Measurements from ENCODE around the gene ITCH. TPM values are rescaled to one million over a fixed set of nuclear protein-coding genes. Genes with fewer than 3 reads are reported as not detected.

Gene ITCH
- total RNA-seq, 1 experiment from 2014 or later, result 68.3 TPM

- DNase-seq (ENCODE audit: unreplicated experiment), result no peak
- Mint-ChIP-seq H3K9me3 (ENCODE audit: unreplicated experiment) (no peaks in the 10 kb centered on the region), H3K4me3 (ENCODE audit: unreplicated experiment) (peak overlapping the region; percentile 95), H3K36me3 (ENCODE audit: insufficient read depth, unreplicated experiment) (peaks cover 25% of the 10 kb centered on the region), H3K27me3 (ENCODE audit: insufficient read depth, unreplicated experiment) (no peaks in the 10 kb centered on the region), H3K4me1 (ENCODE audit: insufficient read depth, unreplicated experiment) (peaks cover 13% of the 10 kb centered on the region), H3K27ac (ENCODE audit: low read depth, unreplicated experiment) (peak overlapping the region; percentile 100)
- POLR2A ChIA-PET, result interaction anchor here (0.6 to 3.8 kb wide), 21 partner anchors 9 to 341 kb away, joined by 3 to 70 read pairs (median 10); partner anchors contain the start of genes AHCY, DYNLRB1 and EIF2S2
- no peak for TF ChIP-seq CTCF (IDR thresholded peaks at IDR 0.05; ENCODE audit: unreplicated experiment)
- CTCF ChIA-PET, result interaction anchor here (0.6 to 7.7 kb wide), 17 partner anchors 8 to 407 kb away, joined by 3 to 58 read pairs (median 3); partner anchors contain the start of gene DYNLRB1
- intact Hi-C loops (cut with micrococcal nuclease), result loop anchor here (5.0 kb wide), 1 partner anchor 50 kb away; no protein-coding TSS in a partner anchor
- BruUV-seq (replicated peaks), result no TSS peak
These were observed 491 bp upstream of the ITCH start for GRCh38 chr20:34362502-34363061.

- ChIA-PET POLR2A (interaction anchor here (0.6 to 3.8 kb wide), 28 partner anchors 10 to 306 kb away, joined by 3 to 70 read pairs (median 6); partner anchors contain the start of genes AHCY, DYNLRB1 and EIF2S2), CTCF (interaction anchor here (0.6 to 7.7 kb wide), 10 partner anchors 10 to 344 kb away, joined by 3 to 58 read pairs (median 4); partner anchors contain the start of gene DYNLRB1)
- TF ChIP-seq CTCF (IDR thresholded peaks at IDR 0.05; ENCODE audit: unreplicated experiment), result no peak
- H3K4me3 Mint-ChIP-seq (ENCODE audit: unreplicated experiment), result peak overlapping the region; percentile 95
- H3K36me3 Mint-ChIP-seq (ENCODE audit: insufficient read depth, unreplicated experiment), result peaks cover 35% of the 10 kb centered on the region
- no TSS peak for BruUV-seq (replicated peaks)
- no peaks in the 10 kb centered on the region for H3K9me3 Mint-ChIP-seq (ENCODE audit: unreplicated experiment)
- peak overlapping the region; percentile 100 for H3K27ac Mint-ChIP-seq (ENCODE audit: low read depth, unreplicated experiment)
- H3K4me1 Mint-ChIP-seq (ENCODE audit: insufficient read depth, unreplicated experiment), result peaks cover 16% of the 10 kb centered on the region
- H3K27me3 Mint-ChIP-seq (ENCODE audit: insufficient read depth, unreplicated experiment), result no peaks in the 10 kb centered on the region
- intact Hi-C loops (cut with micrococcal nuclease), result loop anchor here (5.0 kb wide), 1 partner anchor 51 kb away; no protein-coding TSS in a partner anchor
- peak; percentile 37 for DNase-seq (ENCODE audit: unreplicated experiment)
These were observed 571 bp downstream of the ITCH start for GRCh38 chr20:34363465-34364222.

GRCh38 chr20:34364223-34364506 lies 1.1 kb downstream of the ITCH start:
- DNase-seq (ENCODE audit: unreplicated experiment), result no peak
- intact Hi-C loops (cut with micrococcal nuclease), result loop anchor here (5.0 kb wide), 1 partner anchor 52 kb away; no protein-coding TSS in a partner anchor
- H3K27me3 Mint-ChIP-seq (ENCODE audit: insufficient read depth, unreplicated experiment), result no peaks in the 10 kb centered on the region
- CTCF ChIA-PET, result interaction anchor here (7.7 kb wide), 1 partner anchor 51 kb away, joined by 58 read pairs; no protein-coding TSS in a partner anchor
- H3K4me1 Mint-ChIP-seq (ENCODE audit: insufficient read depth, unreplicated experiment), result peaks cover 18% of the 10 kb centered on the region
- no peak for TF ChIP-seq CTCF (IDR thresholded peaks at IDR 0.05; ENCODE audit: unreplicated experiment)
- H3K4me3 Mint-ChIP-seq (ENCODE audit: unreplicated experiment), result peak overlapping the region; percentile 95
- H3K9me3 Mint-ChIP-seq (ENCODE audit: unreplicated experiment), result no peaks in the 10 kb centered on the region
- H3K36me3 Mint-ChIP-seq (ENCODE audit: insufficient read depth, unreplicated experiment), result peaks cover 41% of the 10 kb centered on the region
- POLR2A ChIA-PET, result interaction anchor here (0.8 to 3.8 kb wide), 20 partner anchors 10 to 252 kb away, joined by 3 to 70 read pairs (median 8); partner anchors contain the start of genes AHCY, DYNLRB1 and EIF2S2
- BruUV-seq (replicated peaks), result TSS peak; percentile 68
- H3K27ac Mint-ChIP-seq (ENCODE audit: low read depth, unreplicated experiment), result peak overlapping the region; percentile 100

GRCh38 chr20:34365765-34366213 lies 2.7 kb downstream of the ITCH start:
- intact Hi-C loops (cut with micrococcal nuclease), result no loop called here
- peaks cover 18% of the 10 kb centered on the region for H3K4me1 Mint-ChIP-seq (ENCODE audit: insufficient read depth, unreplicated experiment)
- TF ChIP-seq CTCF (IDR thresholded peaks at IDR 0.05; ENCODE audit: unreplicated experiment), result no peak
- CTCF ChIA-PET, result interaction anchor here (1.3 to 3.7 kb wide), 3 partner anchors 10 to 53 kb away, joined by 3 to 26 read pairs (median 18); no protein-coding TSS in a partner anchor
- BruUV-seq (replicated peaks), result no TSS peak
- H3K4me3 Mint-ChIP-seq (ENCODE audit: unreplicated experiment), result peak overlapping the region; percentile 2
- H3K9me3 Mint-ChIP-seq (ENCODE audit: unreplicated experiment), result no peaks in the 10 kb centered on the region
- peak overlapping the region; percentile 15 for H3K27ac Mint-ChIP-seq (ENCODE audit: low read depth, unreplicated experiment)
- POLR2A ChIA-PET, result interaction anchor here (0.7 to 2.4 kb wide), 4 partner anchors 13 to 144 kb away, joined by 3 to 11 read pairs (median 4); no protein-coding TSS in a partner anchor
- H3K36me3 Mint-ChIP-seq (ENCODE audit: insufficient read depth, unreplicated experiment), result peaks cover 57% of the 10 kb centered on the region
- no peaks in the 10 kb centered on the region for H3K27me3 Mint-ChIP-seq (ENCODE audit: insufficient read depth, unreplicated experiment)
- DNase-seq (ENCODE audit: unreplicated experiment), result no peak
